ENCODE measurements around the gene EOLA1.
"Not testable (repeated sequence)": the region's sequence is repeated elsewhere in the genome, so short reads cannot be mapped to it uniquely, and the experiment has no call there.

DNA sequence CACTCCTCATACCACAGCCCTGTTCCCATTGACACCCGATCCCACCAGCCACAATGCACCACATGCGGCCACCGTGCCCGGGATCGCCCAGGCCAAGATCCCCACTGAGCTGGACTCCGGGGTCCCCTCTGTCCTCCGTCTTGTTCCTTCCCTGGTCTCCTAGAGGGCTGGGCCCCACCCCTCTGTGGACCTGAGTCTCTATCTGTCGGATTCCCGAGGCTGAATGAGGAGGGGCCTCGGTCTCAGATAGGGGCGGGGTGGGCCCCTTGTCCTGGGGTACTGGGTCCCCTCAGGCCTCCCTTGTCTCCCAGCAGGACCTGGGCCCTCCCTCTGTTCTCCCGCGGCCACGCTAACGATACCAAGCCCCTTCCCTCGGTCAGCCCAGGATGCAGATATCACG lies 44.8 kb downstream of the EOLA1 start:
- not testable (repeated sequence) for TF ChIP-seq POLR2A, EP300 (IDR thresholded peaks at IDR 0.05)
- TF ChIP-seq, protein P1, sequence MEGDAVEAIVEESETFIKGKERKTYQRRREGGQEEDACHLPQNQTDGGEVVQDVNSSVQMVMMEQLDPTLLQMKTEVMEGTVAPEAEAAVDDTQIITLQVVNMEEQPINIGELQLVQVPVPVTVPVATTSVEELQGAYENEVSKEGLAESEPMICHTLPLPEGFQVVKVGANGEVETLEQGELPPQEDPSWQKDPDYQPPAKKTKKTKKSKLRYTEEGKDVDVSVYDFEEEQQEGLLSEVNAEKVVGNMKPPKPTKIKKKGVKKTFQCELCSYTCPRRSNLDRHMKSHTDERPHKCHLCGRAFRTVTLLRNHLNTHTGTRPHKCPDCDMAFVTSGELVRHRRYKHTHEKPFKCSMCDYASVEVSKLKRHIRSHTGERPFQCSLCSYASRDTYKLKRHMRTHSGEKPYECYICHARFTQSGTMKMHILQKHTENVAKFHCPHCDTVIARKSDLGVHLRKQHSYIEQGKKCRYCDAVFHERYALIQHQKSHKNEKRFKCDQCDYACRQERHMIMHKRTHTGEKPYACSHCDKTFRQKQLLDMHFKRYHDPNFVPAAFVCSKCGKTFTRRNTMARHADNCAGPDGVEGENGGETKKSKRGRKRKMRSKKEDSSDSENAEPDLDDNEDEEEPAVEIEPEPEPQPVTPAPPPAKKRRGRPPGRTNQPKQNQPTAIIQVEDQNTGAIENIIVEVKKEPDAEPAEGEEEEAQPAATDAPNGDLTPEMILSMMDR (IDR thresholded peaks at IDR 0.05) = not testable (repeated sequence)

Data from upper lobe of left lung (tissue), 4 donors.